Prostate gland (tissue), 2 donors: ENCODE results near the gene FEM1C.

Experiments
- CTCF ChIP-seq, 4 experiments: fragments of 200-600 bp in 2 of 4; fragments of 450-650 bp in 2 of 4; sonication (generic) in 2 of 4; IDR thresholded peaks; 1 replicate in 3 of 4; 2 replicates in 1 of 4; pipeline ENCODE4 v1.5.1; 2016 to 2019; ENCODE audit warnings: antibody characterized with exemption in 4 of 4, mild to moderate bottlenecking in 2 of 4, moderate library complexity in 2 of 4
- POLR2AphosphoS5 ChIP-seq: sonication (generic); formaldehyde crosslinking; IDR thresholded peaks from one replicate; pipeline ENCODE4 v1.6.1; 2017; ENCODE audit warnings: antibody characterized with exemption

DNA sequence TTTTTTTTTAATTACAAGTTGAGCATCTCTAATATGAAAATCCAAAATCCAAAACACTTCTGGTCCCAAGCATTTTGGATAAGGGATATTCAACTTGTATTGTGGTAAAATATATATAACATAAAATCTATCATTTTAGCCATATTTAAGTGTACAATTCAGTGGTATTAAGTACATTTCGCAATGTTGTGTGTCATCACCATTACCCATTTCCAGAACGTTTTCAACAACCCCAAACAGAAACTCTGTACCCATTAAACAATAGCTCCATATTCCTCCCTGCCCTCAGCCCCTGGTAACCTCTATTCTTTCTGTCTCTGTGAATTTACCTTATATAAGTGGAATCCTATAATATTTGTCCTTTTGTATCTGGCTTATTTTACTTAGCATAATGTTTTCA is 32.8 kb upstream of the FEM1C start:
- TF ChIP-seq CTCF (IDR thresholded peaks at IDR 0.05) (no peak), POLR2AphosphoS5 (no peak)
